HEK293T (cell line): ENCODE results near the gene HLA-DRB1.

ENCODE experiments used
- CTCF ChIA-PET: fragments of 350-600 bp; formaldehyde crosslinking; extraction: SDS; loops from one replicate; lab custom pipeline; 2021; ENCODE audit warnings: antibody characterized with exemption, inconsistent platforms; lab: Yijun Ruan, JAX
- POLR2A ChIA-PET: fragments of 350-600 bp; formaldehyde crosslinking; extraction: SDS; loops from one replicate; lab custom pipeline; 2020; ENCODE audit warnings: antibody characterized with exemption, inconsistent platforms; lab: Yijun Ruan, JAX
- DNase-seq: peaks from one replicate; pipeline ENCODE4 v3.0.0; 2012; ENCODE audit warnings: mixed read lengths; ENCODE audit errors: extremely low spot score
- ARNT ChIP-seq: fragments of 450-650 bp; IDR thresholded peaks from 2 replicates; pipeline ENCODE4 v1.6.1; 2017; ENCODE audit warnings: mild to moderate bottlenecking
- BHLHE40 ChIP-seq: fragments of 450-650 bp; IDR thresholded peaks from 2 replicates; pipeline ENCODE4 v1.6.1; 2016; ENCODE audit warnings: mild to moderate bottlenecking, moderate library complexity, borderline replicate concordance
- CTBP1 ChIP-seq: fragments of 450-650 bp; IDR thresholded peaks from 2 replicates; pipeline ENCODE4 v1.6.1; 2016; ENCODE audit warnings: borderline replicate concordance
- ELF4 ChIP-seq: fragments of 450-650 bp; IDR thresholded peaks from 2 replicates; pipeline ENCODE4 v1.6.1; 2017; ENCODE audit warnings: antibody characterized with exemption
- FOXA1 ChIP-seq: fragments of 450-650 bp; IDR thresholded peaks from 2 replicates; pipeline ENCODE4 v1.6.1; 2016; ENCODE audit warnings: mild to moderate bottlenecking
- FOXK2 ChIP-seq: fragments of 450-650 bp; IDR thresholded peaks from 2 replicates; pipeline ENCODE4 v1.6.1; 2016; ENCODE audit warnings: mild to moderate bottlenecking
- FOXM1 ChIP-seq: fragments of 450-650 bp; IDR thresholded peaks from 2 replicates; pipeline ENCODE4 v1.6.1; 2017; ENCODE audit warnings: mild to moderate bottlenecking, borderline replicate concordance
- HDGF ChIP-seq: fragments of 450-650 bp; IDR thresholded peaks from 2 replicates; pipeline ENCODE4 v1.6.1; 2017; ENCODE audit warnings: antibody characterized with exemption, borderline replicate concordance
- L3MBTL2 ChIP-seq: fragments of 450-650 bp; conservative IDR thresholded peaks from 2 replicates; pipeline ENCODE4 v1.6.1; 2016; ENCODE audit warnings: mild to moderate bottlenecking
- LEF1 ChIP-seq: fragments of 450-650 bp; IDR thresholded peaks from 2 replicates; pipeline ENCODE4 v1.6.1; 2017; ENCODE audit warnings: mild to moderate bottlenecking, borderline replicate concordance
- NFRKB ChIP-seq: fragments of 450-650 bp; IDR thresholded peaks from 2 replicates; pipeline ENCODE4 v1.6.1; 2016; ENCODE audit warnings: mild to moderate bottlenecking, moderate library complexity
- SP1 ChIP-seq: fragments of 450-650 bp; IDR thresholded peaks from 2 replicates; pipeline ENCODE4 v1.6.1; 2017
- SUZ12 ChIP-seq: fragments of 450-650 bp; IDR thresholded peaks from 2 replicates; pipeline ENCODE4 v1.6.1; 2016; ENCODE audit warnings: mild to moderate bottlenecking
- TARDBP ChIP-seq: fragments of 450-650 bp; IDR thresholded peaks from 2 replicates; pipeline ENCODE4 v1.6.1; 2016
- ZNF384 ChIP-seq: fragments of 450-650 bp; IDR thresholded peaks from 2 replicates; pipeline ENCODE4 v1.6.1; 2016
- TF ChIP-seq, protein P1 (sequence below): fragments of 450-650 bp; IDR thresholded peaks from 2 replicates; pipeline ENCODE4 v1.6.1; 2016

HLA-DRB1 gene

DNA sequence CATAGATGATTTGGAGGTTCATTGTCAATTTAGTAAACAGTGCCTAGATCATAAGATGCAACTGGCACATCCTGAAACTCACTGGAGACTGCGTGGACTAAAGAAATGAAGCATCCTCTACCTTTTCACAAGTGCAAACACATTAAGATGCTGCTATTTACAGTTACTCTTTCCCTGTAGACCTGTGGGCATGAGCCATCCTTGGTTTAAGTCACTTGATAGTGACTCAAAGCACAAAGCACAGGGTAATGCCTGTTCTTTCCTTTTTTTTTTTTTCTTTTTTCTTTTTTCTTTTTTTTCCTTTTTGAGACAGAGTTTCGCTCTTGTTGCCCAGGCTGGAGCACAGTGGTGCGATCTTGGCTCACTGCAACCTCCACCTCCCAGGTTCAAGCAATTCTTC lies 37.6 kb upstream of the HLA-DRB1 start:
- ChIA-PET POLR2A (no interaction called here), CTCF (no interaction called here)
- DNase-seq: no peak
- TF ChIP-seq, protein P1, sequence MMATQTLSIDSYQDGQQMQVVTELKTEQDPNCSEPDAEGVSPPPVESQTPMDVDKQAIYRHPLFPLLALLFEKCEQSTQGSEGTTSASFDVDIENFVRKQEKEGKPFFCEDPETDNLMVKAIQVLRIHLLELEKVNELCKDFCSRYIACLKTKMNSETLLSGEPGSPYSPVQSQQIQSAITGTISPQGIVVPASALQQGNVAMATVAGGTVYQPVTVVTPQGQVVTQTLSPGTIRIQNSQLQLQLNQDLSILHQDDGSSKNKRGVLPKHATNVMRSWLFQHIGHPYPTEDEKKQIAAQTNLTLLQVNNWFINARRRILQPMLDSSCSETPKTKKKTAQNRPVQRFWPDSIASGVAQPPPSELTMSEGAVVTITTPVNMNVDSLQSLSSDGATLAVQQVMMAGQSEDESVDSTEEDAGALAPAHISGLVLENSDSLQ: no peak
- TF ChIP-seq L3MBTL2 (no peak), ARNT (no peak), NFRKB (no peak), HDGF (no peak), TARDBP (no peak)

GRCh38 chr6:32625137-32625536 lies 35.5 kb upstream of the HLA-DRB1 start:
- DNase-seq: no peak
- TF ChIP-seq LEF1 (no peak), TARDBP (no peak), ARNT (no peak), L3MBTL2 (no peak), ELF4 (no peak), ZNF384 (no peak), SP1 (no peak), CTBP1 (no peak), SUZ12 (no peak), FOXM1 (no peak)
- TF ChIP-seq, protein P1: no peak
- CTCF ChIA-PET: no interaction called here
- POLR2A ChIA-PET: no interaction called here

- CTCF ChIA-PET: no interaction called here
- DNase-seq: no peak
- POLR2A ChIA-PET: no interaction called here
- TF ChIP-seq, protein P1: peak; percentile 23; the same call in 1 of the 2 replicates
- TF ChIP-seq ZNF384 (peak; percentile 52; the same call in 1 of the 2 replicates), ARNT (no peak), TARDBP (no peak), CTBP1 (peak; percentile 77; the same call in 1 of the 2 replicates)
Observed at GRCh38 chr6:32624565-32624964, 34.9 kb upstream of the HLA-DRB1 start.

- POLR2A ChIA-PET: no interaction called here
- no peak for DNase-seq
- TF ChIP-seq, protein P1: no peak
- no peak for TF ChIP-seq HDGF
- no peak for TF ChIP-seq CTBP1
- no peak for TF ChIP-seq ZNF384
- TF ChIP-seq NFRKB: no peak
- TF ChIP-seq FOXM1: no peak
- TF ChIP-seq TARDBP: no peak
- no peak for TF ChIP-seq ARNT
- no peak for TF ChIP-seq BHLHE40
- no peak for TF ChIP-seq SUZ12
- no peak for TF ChIP-seq LEF1
- TF ChIP-seq ELF4: no peak
- no peak for TF ChIP-seq FOXK2
- no peak for TF ChIP-seq SP1
- no peak for TF ChIP-seq L3MBTL2
- no peak for TF ChIP-seq FOXA1
- CTCF ChIA-PET: interaction anchor here (0.9 to 2.4 kb wide), 2 partner anchors 39 to 68 kb away, joined by 3 to 15 read pairs; no protein-coding TSS in a partner anchor
Observed at GRCh38 chr6:32623693-32624092, 34.0 kb upstream of the HLA-DRB1 start.

DNA sequence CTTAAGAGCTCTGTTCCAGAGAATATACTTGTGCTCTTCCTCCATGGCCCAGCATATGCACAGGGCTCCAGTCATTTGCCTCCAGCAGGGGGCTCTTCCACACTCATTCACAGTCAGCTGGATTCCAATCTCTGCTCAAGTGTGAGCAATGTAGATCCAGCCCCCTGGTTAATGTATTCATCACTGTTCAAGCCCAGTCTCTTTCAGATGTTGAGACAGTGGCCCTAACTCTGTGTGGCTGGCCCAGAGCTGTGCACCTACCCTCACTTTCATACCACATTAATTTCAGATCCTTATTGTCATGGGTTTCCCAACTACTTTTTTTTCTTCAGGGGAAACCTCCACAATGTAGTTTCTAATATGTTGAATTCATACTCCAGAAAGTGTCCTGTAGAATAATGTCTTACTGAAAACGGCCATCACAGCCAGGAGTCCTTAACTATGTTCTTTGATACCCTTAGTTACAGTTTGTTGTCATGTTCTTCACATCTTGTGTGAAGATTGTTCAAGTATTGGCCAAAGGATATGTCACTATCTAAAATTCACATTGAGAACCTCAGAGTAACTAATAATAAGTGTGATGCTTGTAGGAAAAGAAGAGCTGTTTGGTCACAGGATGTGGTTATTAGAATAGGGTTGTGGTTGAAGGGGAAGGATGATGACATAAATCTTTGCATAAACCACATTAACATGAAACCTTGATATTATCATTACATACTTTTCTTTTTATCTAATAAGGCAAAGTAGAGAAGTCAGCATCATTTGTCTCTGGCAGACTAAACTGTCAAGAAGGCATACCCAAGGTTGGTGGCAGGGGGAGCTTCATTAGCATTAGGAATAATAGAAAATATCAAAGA lies 33.1 kb upstream of the HLA-DRB1 start:
- DNase-seq: peak; percentile 70

More for the DNA sequence above, 33.1 kb upstream of the HLA-DRB1 start:
- POLR2A ChIA-PET: no interaction called here
- CTCF ChIA-PET: interaction anchor here (0.5 to 2.4 kb wide), 17 partner anchors 9 to 245 kb away, joined by 3 to 15 read pairs (median 3); partner anchors contain the start of gene HLA-DQB1
- TF ChIP-seq FOXM1: no peak
- no peak for TF ChIP-seq SUZ12
- TF ChIP-seq ELF4: no peak
- no peak for TF ChIP-seq TARDBP
- TF ChIP-seq LEF1: no peak
- TF ChIP-seq L3MBTL2: no peak
- TF ChIP-seq BHLHE40: no peak
